NCI-H2227 treated with DMSO at 0.1 percent for 48 hours (cell line): ENCODE measurements around the gene KCNC3.

Experiments used
- DNase-seq: peaks from one replicate; lab custom pipeline; 2025; lab: John Stamatoyannopoulos, UW

KCNC3 gene

GRCh38 chr19:50310759-50311465 lies 18.3 kb downstream of the KCNC3 start:
- no peak for DNase-seq

- no peak for DNase-seq
Observed at GRCh38 chr19:50309396-50310125, 19.6 kb downstream of the KCNC3 start.

- no peak for DNase-seq
Observed at GRCh38 chr19:50308991-50309390, 20.2 kb downstream of the KCNC3 start.

GRCh38 chr19:50303558-50303957 lies 25.6 kb downstream of the KCNC3 start:
- DNase-seq = no peak

- no peak for DNase-seq
Observed at GRCh38 chr19:50301607-50301971, 27.6 kb downstream of the KCNC3 start.

- no peak for DNase-seq
Observed at GRCh38 chr19:50300814-50301606, 28.2 kb downstream of the KCNC3 start.

GRCh38 chr19:50300051-50300450 lies 29.1 kb downstream of the KCNC3 start:
- DNase-seq = no peak

- DNase-seq = no peak
Observed at GRCh38 chr19:50293263-50294004, 35.7 kb downstream of the KCNC3 start.

GRCh38 chr19:50292216-50292827 lies 36.9 kb downstream of the KCNC3 start:
- DNase-seq = no peak

- DNase-seq = no peak
Observed at GRCh38 chr19:50290775-50291174, 38.4 kb downstream of the KCNC3 start.

GRCh38 chr19:50290011-50290410 lies 39.2 kb downstream of the KCNC3 start:
- no peak for DNase-seq

GRCh38 chr19:50288954-50289353 lies 40.2 kb downstream of the KCNC3 start:
- no peak for DNase-seq

GRCh38 chr19:50287331-50287730 lies 41.8 kb downstream of the KCNC3 start:
- DNase-seq = no peak

- DNase-seq = no peak
Observed at GRCh38 chr19:50286443-50286842, 42.7 kb downstream of the KCNC3 start.

GRCh38 chr19:50285833-50286232 lies 43.3 kb downstream of the KCNC3 start:
- no peak for DNase-seq

GRCh38 chr19:50281491-50281890 lies 47.7 kb downstream of the KCNC3 start:
- no peak for DNase-seq

- DNase-seq = no peak
Observed at GRCh38 chr19:50280983-50281382, 48.2 kb downstream of the KCNC3 start.

GRCh38 chr19:50280074-50280473 lies 49.1 kb downstream of the KCNC3 start:
- DNase-seq = no peak

- DNase-seq = no peak
Observed at GRCh38 chr19:50277966-50278580, 51.1 kb downstream of the KCNC3 start.

GRCh38 chr19:50276370-50277063 lies 52.7 kb downstream of the KCNC3 start:
- no peak for DNase-seq
